Measurements from ENCODE around the gene SLC6A11.
A peak's percentile ranks its signal among the peaks of the same experiment; 100 is the strongest.

The SLC6A11 gene

GRCh38 chr3:10845001-10845761, 29.2 kb downstream of the SLC6A11 start:
- peak; percentile 99 for DNase-seq

- peak; percentile 98 for DNase-seq
These were observed 30.0 kb downstream of the SLC6A11 start for GRCh38 chr3:10845839-10846656.

GRCh38 chr3:10846657-10846975, 30.6 kb downstream of the SLC6A11 start:
- no peak for DNase-seq

- no peak for DNase-seq
These were observed 32.2 kb downstream of the SLC6A11 start for GRCh38 chr3:10848261-10848660.

GRCh38 chr3:10852066-10852808, 36.2 kb downstream of the SLC6A11 start:
- no peak for DNase-seq

GRCh38 chr3:10855083-10855870, 39.2 kb downstream of the SLC6A11 start:
- peak; percentile 9 for DNase-seq

GRCh38 chr3:10855871-10856662, 40.0 kb downstream of the SLC6A11 start:
- no peak for DNase-seq

GRCh38 chr3:10857235-10857634, 41.2 kb downstream of the SLC6A11 start:
- no peak for DNase-seq

- no peak for DNase-seq
These were observed 42.1 kb downstream of the SLC6A11 start for GRCh38 chr3:10858091-10858490.

- peak; percentile 5 for DNase-seq
These were observed 51.4 kb downstream of the SLC6A11 start for GRCh38 chr3:10867384-10867783.

- DNase-seq, result no peak
These were observed 53.4 kb downstream of the SLC6A11 start for GRCh38 chr3:10869460-10869859.

GRCh38 chr3:10870296-10870695, 54.3 kb downstream of the SLC6A11 start:
- no peak for DNase-seq

- no peak for DNase-seq
These were observed 57.4 kb downstream of the SLC6A11 start for GRCh38 chr3:10873415-10873814.

- peak; percentile 57 for DNase-seq
These were observed 59.9 kb downstream of the SLC6A11 start for GRCh38 chr3:10875914-10876313.

- DNase-seq, result peak; percentile 28
These were observed 60.6 kb downstream of the SLC6A11 start for GRCh38 chr3:10876661-10877060.

- no peak for DNase-seq
These were observed 66.8 kb downstream of the SLC6A11 start for GRCh38 chr3:10882851-10883250.

- no peak for DNase-seq
These were observed 67.6 kb downstream of the SLC6A11 start for GRCh38 chr3:10883478-10884234.

- DNase-seq, result no peak
These were observed 71.0 kb downstream of the SLC6A11 start for GRCh38 chr3:10887015-10887414.

- no peak for DNase-seq
These were observed 72.6 kb downstream of the SLC6A11 start for GRCh38 chr3:10888518-10889090.

- no peak for DNase-seq
These were observed 73.4 kb downstream of the SLC6A11 start for GRCh38 chr3:10889206-10889960.
